GM19099 (cell line): ENCODE results near the gene PRLR.

Experiments
- POLR2A ChIP-seq: IDR thresholded peaks from 3 replicates; pipeline ENCODE4 v1.6.1; 2011; ENCODE audit warnings: low read depth; ENCODE audit not compliant: insufficient read length; ENCODE audit errors: extremely low read depth

The PRLR gene

GRCh38 chr5:35003018-35003957 is 227.0 kb downstream of the PRLR start:
- TF ChIP-seq POLR2A: no peak

- TF ChIP-seq POLR2A: no peak
Measured at GRCh38 chr5:35002459-35002858, 227.8 kb downstream of the PRLR start.

GRCh38 chr5:35001842-35002241 is 228.4 kb downstream of the PRLR start:
- TF ChIP-seq POLR2A: no peak
